Glutamatergic neuron (in vitro differentiated cells): ENCODE measurements around the gene PCDHB12. TPM values are rescaled to one million over a fixed set of nuclear protein-coding genes. Genes with fewer than 3 reads are reported as not detected.
"Not testable (repeated sequence)": the region's sequence is repeated elsewhere in the genome, so short reads cannot be mapped to it uniquely, and the experiment has no call there.

ENCODE experiments used
- DNase-seq: peaks from one replicate; pipeline ENCODE4 v3.0.0; 2022
- H3K27ac Mint-ChIP-seq: one replicate; pipeline ENCODE4 v1.8.0; 2020; ENCODE audit warnings: mild to moderate bottlenecking, mixed read lengths, inconsistent platforms; ENCODE audit not compliant: unreplicated experiment
- H3K27me3 Mint-ChIP-seq: one replicate; pipeline ENCODE4 v1.8.0; 2020; ENCODE audit warnings: mild to moderate bottlenecking, moderate library complexity, mixed read lengths, inconsistent platforms; ENCODE audit not compliant: unreplicated experiment
- H3K36me3 Mint-ChIP-seq: one replicate; pipeline ENCODE4 v1.8.0; 2020; ENCODE audit warnings: mild to moderate bottlenecking, mixed read lengths, inconsistent platforms; ENCODE audit not compliant: unreplicated experiment
- H3K4me1 Mint-ChIP-seq: one replicate; pipeline ENCODE4 v1.8.0; 2020; ENCODE audit warnings: mild to moderate bottlenecking, low read depth, mixed read lengths, inconsistent platforms; ENCODE audit not compliant: unreplicated experiment
- H3K4me3 Mint-ChIP-seq: one replicate; pipeline ENCODE4 v1.8.0; 2020; ENCODE audit warnings: mild to moderate bottlenecking, mixed read lengths, inconsistent platforms; ENCODE audit not compliant: unreplicated experiment
- H3K9me3 Mint-ChIP-seq: one replicate; pipeline ENCODE4 v1.8.0; 2020; ENCODE audit warnings: mild to moderate bottlenecking, moderate library complexity, mixed read lengths, inconsistent platforms; ENCODE audit not compliant: unreplicated experiment
- CTCF ChIP-seq: fragments of 200-600 bp; sonication (generic); IDR thresholded peaks from one replicate; pipeline ENCODE4 v1.5.0; 2021; ENCODE audit not compliant: partially characterized antibody, unreplicated experiment
- total RNA-seq: library from RNA; stranded (reverse); fragmentation: NEBNext Ultra II Directional; extraction: Animal tissue kit (Norgen Biotek cat#: 25700); gene quantifications from one replicate; pipeline ENCODE4 v1.2.1, GENCODE V29; 2021; ENCODE audit not compliant: unreplicated experiment

PCDHB12 gene
- total RNA-seq, 1 donor from 2014 or later: 14.4 TPM

GRCh38 chr5:141192110-141192725, 16.3 kb upstream of the PCDHB12 start, which contains the start of gene PCDHB10:
PCDHB10 (plus strand) TSS chr5:141192353; CDS start chr5:141192553, 200 bp downstream.
- H3K27ac Mint-ChIP-seq: peak within 1 kb of the TSS; percentile 82

GRCh38 chr5:141194332-141194731, 14.2 kb upstream of the PCDHB12 start:
- H3K4me3 Mint-ChIP-seq: peak overlapping the region; percentile 30
- H3K4me1 Mint-ChIP-seq, DNase-seq, H3K27me3 Mint-ChIP-seq, H3K27ac Mint-ChIP-seq: not testable (repeated sequence)
- H3K36me3 Mint-ChIP-seq: peaks cover 58% of the 10 kb centered on the region
- peaks cover 29% of the 10 kb centered on the region for H3K9me3 Mint-ChIP-seq

More at GRCh38 chr5:141192110-141192725, 16.3 kb upstream of the PCDHB12 start, which contains the start of gene PCDHB10:
- DNase-seq: peak; percentile 74
- peak; percentile 64 for TF ChIP-seq CTCF
- H3K4me3 Mint-ChIP-seq: peak within 1 kb of the TSS; percentile 86
- H3K9me3 Mint-ChIP-seq: peaks cover 33% of the 10 kb centered on the region
- H3K4me1 Mint-ChIP-seq: no peaks in the 10 kb centered on the region
- peaks cover 61% of the 10 kb centered on the region for H3K36me3 Mint-ChIP-seq
- H3K27me3 Mint-ChIP-seq: peaks cover 12% of the 10 kb centered on the region

GRCh38 chr5:141196363-141196762, 12.2 kb upstream of the PCDHB12 start:
- no peak for TF ChIP-seq CTCF
- no peak overlapping the region for H3K27ac Mint-ChIP-seq
- H3K4me3 Mint-ChIP-seq: no peak overlapping the region
- H3K9me3 Mint-ChIP-seq: peaks cover 29% of the 10 kb centered on the region
- peaks cover 8% of the 10 kb centered on the region for H3K27me3 Mint-ChIP-seq
- H3K4me1 Mint-ChIP-seq: no peaks in the 10 kb centered on the region
- peaks cover 67% of the 10 kb centered on the region for H3K36me3 Mint-ChIP-seq
- no peak for DNase-seq

GRCh38 chr5:141199359-141200235, 8.9 kb upstream of the PCDHB12 start, which contains the start of gene PCDHB11:
PCDHB11 (plus strand) TSS chr5:141199627; CDS start chr5:141199775, 148 bp downstream.
- H3K27me3 Mint-ChIP-seq: peaks cover 3% of the 10 kb centered on the region
- DNase-seq: no peak
- TF ChIP-seq CTCF: peak; percentile 23
- peak within 1 kb of the TSS; percentile 78 for H3K4me3 Mint-ChIP-seq
- no peaks in the 10 kb centered on the region for H3K4me1 Mint-ChIP-seq
- H3K9me3 Mint-ChIP-seq: peaks cover 17% of the 10 kb centered on the region
- H3K27ac Mint-ChIP-seq: peak within 1 kb of the TSS; percentile 57
- H3K36me3 Mint-ChIP-seq: peaks cover 50% of the 10 kb centered on the region

GRCh38 chr5:141201126-141201525, 7.4 kb upstream of the PCDHB12 start:
- DNase-seq, H3K27me3 Mint-ChIP-seq, H3K27ac Mint-ChIP-seq, H3K4me1 Mint-ChIP-seq, H3K4me3 Mint-ChIP-seq: not testable (repeated sequence)
- Mint-ChIP-seq H3K9me3 (peaks cover 17% of the 10 kb centered on the region), H3K36me3 (peaks cover 42% of the 10 kb centered on the region)

GRCh38 chr5:141201646-141202045, 6.9 kb upstream of the PCDHB12 start:
- not testable (repeated sequence) for H3K4me1 Mint-ChIP-seq, H3K4me3 Mint-ChIP-seq, H3K27me3 Mint-ChIP-seq, DNase-seq, H3K27ac Mint-ChIP-seq
- peaks cover 13% of the 10 kb centered on the region for H3K9me3 Mint-ChIP-seq
- H3K36me3 Mint-ChIP-seq: peaks cover 37% of the 10 kb centered on the region

GRCh38 chr5:141210281-141210680, 1.8 kb downstream of the PCDHB12 start:
- not testable (repeated sequence) for H3K27ac Mint-ChIP-seq, H3K4me1 Mint-ChIP-seq, H3K4me3 Mint-ChIP-seq, DNase-seq
- H3K9me3 Mint-ChIP-seq: peaks cover 30% of the 10 kb centered on the region
- H3K27me3 Mint-ChIP-seq: peaks cover 16% of the 10 kb centered on the region
- H3K36me3 Mint-ChIP-seq: peaks cover 43% of the 10 kb centered on the region

GRCh38 chr5:141210849-141211248, 2.3 kb downstream of the PCDHB12 start:
- H3K9me3 Mint-ChIP-seq: peaks cover 31% of the 10 kb centered on the region
- peak overlapping the region; percentile 46 for H3K4me3 Mint-ChIP-seq
- not testable (repeated sequence) for H3K4me1 Mint-ChIP-seq, H3K27ac Mint-ChIP-seq, DNase-seq
- peaks cover 45% of the 10 kb centered on the region for H3K36me3 Mint-ChIP-seq
- peaks cover 16% of the 10 kb centered on the region for H3K27me3 Mint-ChIP-seq
